SH-SY5Y (cell line): ENCODE results near the gene CCDC9B.

Experiments
- GATA2 ChIP-seq: IDR thresholded peaks from 2 replicates; pipeline ENCODE4 v1.6.1; 2011; ENCODE audit warnings: mild to moderate bottlenecking, low read depth, low read length
- GATA3 ChIP-seq: IDR thresholded peaks from 2 replicates; pipeline ENCODE4 v1.6.1; 2011; ENCODE audit warnings: low read depth, mild to moderate bottlenecking, low read length, moderate library complexity

The CCDC9B gene

DNA sequence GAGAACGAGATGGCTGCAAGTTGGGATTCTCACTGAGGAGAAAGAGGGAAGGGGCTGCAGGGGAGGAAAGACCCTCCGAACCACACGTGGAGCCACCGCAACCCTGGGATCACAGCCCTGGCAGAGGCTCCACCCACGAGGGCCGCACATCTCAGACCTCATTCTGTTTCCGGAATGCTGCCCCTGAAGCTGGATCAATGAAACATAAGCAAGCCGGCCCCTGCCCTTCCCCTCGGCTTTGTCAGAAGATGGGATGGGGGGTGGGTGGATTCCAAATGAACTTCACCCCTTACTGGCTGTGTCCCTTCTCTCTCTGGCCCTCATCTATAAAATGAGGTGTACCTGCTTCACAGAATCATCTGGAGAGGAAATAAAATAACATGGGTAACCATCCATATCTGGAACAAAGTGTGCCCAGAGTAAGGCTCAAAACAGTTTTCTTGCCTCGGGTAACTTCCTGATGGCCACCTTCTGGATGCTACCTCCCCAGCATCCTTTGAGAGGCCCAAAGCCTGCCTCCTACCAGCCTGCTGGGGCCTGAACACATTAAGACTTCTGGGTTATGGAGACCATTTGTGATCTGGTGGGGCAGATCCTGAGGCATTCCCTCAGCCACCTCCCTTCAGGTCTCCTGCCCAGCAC lies 4.6 kb upstream of the CCDC9B start:
- TF ChIP-seq GATA3 (no peak), GATA2 (no peak)

DNA sequence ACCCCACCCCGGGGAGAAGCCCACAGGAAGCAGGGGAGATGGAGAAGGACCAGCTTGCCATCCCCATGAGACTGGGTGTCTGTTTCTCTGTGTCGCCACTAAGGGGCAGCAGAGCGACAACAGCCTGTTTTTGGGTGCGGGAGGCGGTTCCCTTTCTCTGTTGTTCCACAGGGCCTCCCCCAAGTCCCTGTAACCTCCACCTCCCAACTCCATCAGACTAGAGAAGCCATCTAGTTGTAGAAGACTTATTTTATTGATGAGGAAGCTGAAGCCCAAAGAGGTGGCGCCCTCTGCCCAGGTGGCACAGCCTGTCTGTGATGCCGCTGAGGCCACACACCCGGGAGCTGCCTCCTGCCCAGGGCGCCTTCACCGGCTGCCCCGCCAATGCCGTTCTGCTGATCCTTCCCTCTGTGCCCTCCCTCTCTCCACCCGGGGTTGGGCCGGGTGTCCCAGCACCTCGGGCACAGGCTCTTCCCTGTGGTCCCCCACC lies 3.9 kb upstream of the CCDC9B start:
- TF ChIP-seq GATA2 (no peak), GATA3 (no peak)

GRCh38 chr15:40344217-40344616 lies 3.5 kb upstream of the CCDC9B start:
- no peak for TF ChIP-seq GATA3
- TF ChIP-seq GATA2, result no peak

DNA sequence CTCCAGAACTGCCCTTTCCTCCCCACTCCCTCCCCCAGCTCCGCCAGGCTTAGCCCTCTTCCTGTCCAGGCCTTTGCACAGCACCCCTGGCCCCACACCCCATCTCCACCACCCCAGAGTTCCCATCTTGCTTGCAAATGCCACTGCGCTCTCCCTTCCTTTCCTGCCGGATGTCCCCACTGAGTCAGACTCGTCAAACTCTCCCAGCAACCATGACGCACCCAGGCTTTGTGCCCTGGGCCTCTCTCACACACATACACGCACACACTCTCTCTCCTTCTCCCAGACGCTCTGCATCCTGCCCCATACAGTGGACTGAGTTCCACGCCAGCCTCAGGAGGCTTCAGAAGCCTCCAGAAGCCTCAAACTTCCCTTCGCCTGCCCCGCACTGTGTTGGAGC lies 2.8 kb upstream of the CCDC9B start:
- TF ChIP-seq GATA3 (no peak), GATA2 (no peak)

GRCh38 chr15:40342416-40343320 lies 1.9 kb upstream of the CCDC9B start:
- TF ChIP-seq GATA3 (no peak), GATA2 (no peak)

DNA sequence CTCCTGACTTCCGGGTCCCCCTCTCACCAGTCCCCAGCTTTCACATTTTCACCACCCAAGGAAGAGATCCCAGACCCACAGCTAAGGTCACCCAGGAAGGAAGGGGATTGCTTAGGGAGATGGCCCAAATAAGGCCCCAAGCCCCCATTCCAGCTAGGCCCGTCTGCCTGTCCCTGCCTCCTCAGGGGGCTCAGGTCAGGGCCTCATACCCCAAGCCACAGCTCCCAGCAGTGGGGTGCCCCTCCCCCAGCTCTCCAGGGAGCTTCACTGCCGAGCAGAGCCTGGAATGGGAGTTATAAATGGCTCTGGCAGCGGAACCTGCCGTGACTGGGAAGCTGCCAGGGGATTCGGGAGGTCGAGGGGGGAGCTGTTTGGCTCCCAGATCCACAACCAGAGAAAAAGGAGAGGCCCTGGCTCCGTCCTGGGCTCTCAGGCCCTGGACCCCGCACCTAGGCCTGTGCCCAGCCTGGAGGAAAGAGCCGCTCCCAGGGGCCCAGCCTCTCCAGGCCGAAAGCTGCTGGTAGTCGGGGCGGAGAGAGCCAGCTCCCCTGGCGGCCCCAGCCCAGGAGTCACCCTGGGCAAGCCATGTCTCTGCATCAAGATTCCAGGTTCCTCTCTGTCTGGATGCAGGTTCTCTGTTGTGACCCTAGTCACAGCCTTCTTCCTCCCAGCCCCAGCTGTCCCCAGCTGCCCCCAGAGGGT lies 550 bp downstream of the CCDC9B start:
- no peak for TF ChIP-seq GATA2
- no peak for TF ChIP-seq GATA3

- TF ChIP-seq GATA2 (no peak), GATA3 (no peak)
Observed at GRCh38 chr15:40339621-40339945, 1.2 kb downstream of the CCDC9B start.

GRCh38 chr15:40338921-40339620 lies 1.7 kb downstream of the CCDC9B start:
- TF ChIP-seq GATA2 (no peak), GATA3 (no peak)

GRCh38 chr15:40338041-40338657 lies 2.6 kb downstream of the CCDC9B start:
- TF ChIP-seq GATA2, result no peak
- TF ChIP-seq GATA3, result no peak

DNA sequence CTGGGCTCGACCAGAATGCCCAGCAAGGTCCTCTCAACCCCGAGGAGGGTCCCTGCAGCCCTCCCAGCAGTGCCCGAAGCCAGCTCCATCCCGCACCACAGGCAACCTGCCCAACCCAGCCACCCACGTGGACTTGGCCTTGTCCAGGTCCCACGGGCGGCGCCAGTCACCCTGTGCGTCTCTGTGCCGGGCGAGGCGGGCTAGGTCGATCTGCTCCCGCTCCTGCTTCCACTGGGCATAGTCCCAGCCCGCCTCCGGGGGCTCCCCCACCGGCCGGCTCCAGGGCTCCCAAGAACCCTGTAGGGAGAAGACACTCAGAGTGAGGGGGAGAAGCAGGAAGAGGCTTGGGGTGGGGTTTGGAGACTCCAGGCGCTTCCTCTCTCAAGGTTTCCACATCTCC lies 3.1 kb downstream of the CCDC9B start:
- no peak for TF ChIP-seq GATA3
- no peak for TF ChIP-seq GATA2

DNA sequence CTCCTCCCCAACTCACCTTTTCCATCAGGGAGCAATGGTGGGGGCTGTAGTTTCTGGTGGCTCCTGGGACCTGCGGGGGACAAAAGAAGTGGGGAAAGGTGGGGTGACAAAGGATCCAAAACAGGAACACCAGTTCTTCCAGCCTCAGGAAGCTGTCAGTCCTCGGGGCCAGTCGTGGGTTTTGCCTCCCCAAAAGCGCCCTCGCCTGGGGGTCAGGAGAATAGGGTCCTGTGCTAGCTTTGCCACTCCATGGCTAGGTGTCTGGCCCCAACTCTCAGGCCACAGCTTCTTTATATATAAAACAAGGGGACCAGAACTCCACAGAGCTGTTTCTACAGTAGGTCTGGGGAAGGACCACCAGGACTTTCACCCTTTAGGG lies 4.0 kb downstream of the CCDC9B start:
- no peak for TF ChIP-seq GATA3
- no peak for TF ChIP-seq GATA2

GRCh38 chr15:40335938-40336743 lies 4.6 kb downstream of the CCDC9B start:
- TF ChIP-seq GATA2 (no peak), GATA3 (no peak)

GRCh38 chr15:40334941-40335795 lies 5.6 kb downstream of the CCDC9B start:
- TF ChIP-seq GATA2, result no peak
- TF ChIP-seq GATA3, result no peak
